HG02798 (cell line): ENCODE measurements around the gene CD248.
"Not testable (repeated sequence)": the region's sequence is repeated elsewhere in the genome, so short reads cannot be mapped to it uniquely, and the experiment has no call there.

Experiments used
- ATAC-seq: cut with Tn5 transposase; IDR thresholded peaks from one replicate; pipeline ENCODE4 v1.9.1; 2021; ENCODE audit warnings: mild to moderate bottlenecking; ENCODE audit not compliant: unreplicated experiment, poor library complexity

Gene CD248

GRCh38 chr11:66316849-66317251, at the start of gene CD248:
Gene CD248, minus strand, starts transcription at chr11:66317044. Its CDS starts 17 bp downstream, at chr11:66317027.
- no peak for ATAC-seq

- ATAC-seq: no peak
These were observed 49.1 kb upstream of the CD248 start for GRCh38 chr11:66365711-66366619.

GRCh38 chr11:66365166-66365565, 48.3 kb upstream of the CD248 start:
- ATAC-seq: no peak

GRCh38 chr11:66363805-66364535, 47.1 kb upstream of the CD248 start:
- no peak for ATAC-seq

- ATAC-seq: no peak
These were observed 46.4 kb upstream of the CD248 start for GRCh38 chr11:66363187-66363601.

- no peak for ATAC-seq
These were observed 45.8 kb upstream of the CD248 start for GRCh38 chr11:66362481-66363147.

- ATAC-seq: no peak
These were observed 44.7 kb upstream of the CD248 start for GRCh38 chr11:66361502-66361941.

- no peak for ATAC-seq
These were observed 43.7 kb upstream of the CD248 start for GRCh38 chr11:66360406-66361073.

GRCh38 chr11:66359662-66360087, 42.8 kb upstream of the CD248 start:
- no peak for ATAC-seq

GRCh38 chr11:66350560-66351235, 33.9 kb upstream of the CD248 start:
- ATAC-seq: not testable (repeated sequence)

GRCh38 chr11:66349084-66349386, 32.2 kb upstream of the CD248 start:
- ATAC-seq: no peak

- peak; percentile 50 for ATAC-seq
These were observed 30.8 kb upstream of the CD248 start, which contains the start of gene B4GAT1 for GRCh38 chr11:66347425-66348276. Gene B4GAT1, minus strand, starts transcription at chr11:66347629. Its CDS starts 84 bp downstream, at chr11:66347545.

- no peak for ATAC-seq
These were observed 29.9 kb upstream of the CD248 start for GRCh38 chr11:66346476-66347424.

- ATAC-seq: no peak
These were observed 28.4 kb upstream of the CD248 start for GRCh38 chr11:66345316-66345649.

- peak; percentile 81 for ATAC-seq
These were observed 27.9 kb upstream of the CD248 start, which contains the start of gene BRMS1 for GRCh38 chr11:66344550-66345315. Gene BRMS1, minus strand, starts transcription at chr11:66345104. Its CDS starts 2,870 bp downstream, at chr11:66342234.

GRCh38 chr11:66343176-66343575, 26.3 kb upstream of the CD248 start:
- no peak for ATAC-seq
